B cell (primary cell): Measurements from ENCODE around the gene ENG. TPM values are rescaled to one million over a fixed set of nuclear protein-coding genes. Genes with fewer than 3 reads are reported as not detected.

ENCODE experiments used
- ATAC-seq: fragments of 200-7000 bp; cut with Tn5 transposase; one replicate; pipeline ENCODE4 v1.10.0; 2021; ENCODE audit warnings: low read depth, mild to moderate bottlenecking, moderate number of reproducible peaks, moderate library complexity
- CTCF ChIA-PET: fragments of 350-600 bp; sonication (Branson Sonifier 250); formaldehyde crosslinking; loops from one replicate; lab custom pipeline; 2021; ENCODE audit warnings: antibody characterized with exemption, inconsistent platforms; lab: Charles Lee
- POLR2A ChIA-PET: fragments of 350-600 bp; sonication (Branson Sonifier 250); formaldehyde crosslinking; loops from one replicate; lab custom pipeline; 2021; ENCODE audit warnings: antibody characterized with exemption; lab: Charles Lee
- DNase-seq: peaks from one replicate; pipeline ENCODE4 v3.0.0; 2013
- H2AFZ ChIP-seq: 2 replicates; pipeline ENCODE4 v1.6.1; 2012; ENCODE audit warnings: mild to moderate bottlenecking, low read depth, low read length; ENCODE audit not compliant: insufficient read depth, poor library complexity, severe bottlenecking
- H3K27ac ChIP-seq, 2 donors: 1 replicate in 1 of 2; 2 replicates in 1 of 2; pipeline ENCODE4 v1.5.1; 2012 to 2013; ENCODE audit warnings: low read length in 2 of 2, mild to moderate bottlenecking in 2 of 2, moderate library complexity in 1 of 2
- H3K27me3 ChIP-seq, 4 experiments: fragments of 200-600 bp in 1 of 4; sonication (generic) in 1 of 4; replicated peaks in 1 of 4; 1 replicate in 2 of 4; 2 replicates in 2 of 4; pipeline versions ENCODE4 v1.6.1 to v1.7.0; 2013 to 2016; ENCODE audit warnings: low read length in 3 of 4, mild to moderate bottlenecking in 2 of 4, mixed read lengths in 1 of 4, moderate library complexity in 1 of 4; ENCODE audit not compliant: insufficient read depth in 4 of 4, control insufficient read depth in 3 of 4; ENCODE audit errors: control extremely low read depth in 1 of 4
- H3K36me3 ChIP-seq, 2 experiments: replicated peaks in 1 of 2; 1 replicate in 1 of 2; 2 replicates in 1 of 2; pipeline versions ENCODE4 v1.6.1 to v1.7.1; 2013; ENCODE audit warnings: low read length in 1 of 2; ENCODE audit not compliant: insufficient read depth in 2 of 2, control insufficient read depth in 1 of 2; ENCODE audit errors: control extremely low read depth in 1 of 2, extremely low read depth in 1 of 2
- H3K4me1 ChIP-seq, 2 donors: fragments of 200-600 bp in 1 of 2; sonication (generic) in 1 of 2; 1 replicate in 1 of 2; 2 replicates in 1 of 2; pipeline versions ENCODE4 v1.5.1 to v1.6.1; 2013 to 2017; ENCODE audit warnings: low read length in 2 of 2; ENCODE audit not compliant: control insufficient read depth in 2 of 2, insufficient read depth in 2 of 2
- H3K4me2 ChIP-seq: replicated peaks from 2 replicates; pipeline ENCODE3; 2012; ENCODE audit warnings: mild to moderate bottlenecking, low read depth, low read length; ENCODE audit not compliant: poor library complexity, severe bottlenecking
- H3K4me3 ChIP-seq, 5 experiments: fragments of 200-600 bp in 1 of 5; sonication (generic) in 1 of 5; 1 replicate in 3 of 5; 2 replicates in 2 of 5; pipeline versions ENCODE4 v1.5.1 to v1.7.0; 2011 to 2016; ENCODE audit warnings: low read length in 4 of 5, mild to moderate bottlenecking in 4 of 5, low read depth in 2 of 5, control low read depth in 1 of 5, moderate library complexity in 1 of 5; ENCODE audit not compliant: insufficient read depth in 1 of 5; ENCODE audit errors: control extremely low read depth in 1 of 5, extremely low read depth in 1 of 5
- H3K79me2 ChIP-seq: fragments of 200-600 bp; sonication (generic); one replicate; pipeline ENCODE4 v1.6.0; 2016; ENCODE audit warnings: low read length; ENCODE audit not compliant: control insufficient read depth, insufficient read depth
- H3K9ac ChIP-seq: fragments of 200-600 bp; sonication (generic); 2 replicates; pipeline ENCODE4 v1.6.1; 2017; ENCODE audit warnings: mild to moderate bottlenecking, low read length, moderate library complexity
- H3K9me3 ChIP-seq, 3 donors: one replicate each; pipeline versions ENCODE4 v1.6.1 to v1.7.1; 2013; ENCODE audit warnings: low read length in 2 of 3; ENCODE audit not compliant: control insufficient read depth in 2 of 3, insufficient read depth in 1 of 3; ENCODE audit errors: control extremely low read depth in 1 of 3
- H4K20me1 ChIP-seq: 2 replicates; pipeline ENCODE4 v1.6.0; 2012; ENCODE audit warnings: mild to moderate bottlenecking, low read length; ENCODE audit not compliant: insufficient read depth, control insufficient read depth, poor library complexity, severe bottlenecking
- H3K27ac Mint-ChIP-seq: one replicate; pipeline ENCODE4 v1.8.0; 2021; ENCODE audit warnings: mixed read lengths
- H3K27me3 Mint-ChIP-seq: one replicate; pipeline ENCODE4 v1.8.0; 2021; ENCODE audit warnings: mixed read lengths
- H3K4me1 Mint-ChIP-seq: one replicate; pipeline ENCODE4 v1.8.0; 2021; ENCODE audit warnings: mixed read lengths
- H3K4me3 Mint-ChIP-seq: one replicate; pipeline ENCODE4 v1.8.0; 2021; ENCODE audit warnings: mixed read lengths
- H3K9me3 Mint-ChIP-seq: one replicate; pipeline ENCODE4 v1.8.0; 2022; ENCODE audit warnings: mixed read lengths; ENCODE audit not compliant: insufficient read depth
- EZH2 ChIP-seq: IDR thresholded peaks from 2 replicates; pipeline ENCODE4 v1.6.1; 2012; ENCODE audit warnings: borderline replicate concordance, low read depth, mild to moderate bottlenecking, moderate library complexity, low read length; ENCODE audit not compliant: insufficient read depth, poor library complexity, severe bottlenecking
- WGBS: methylation state at CpG from one replicate; pipeline ENCODE4 v1.1.5; 2013; ENCODE audit warnings: missing lambda C conversion rate; ENCODE audit not compliant: insufficient coverage; 5-methylcytosine and 5-hydroxymethylcytosine counted together
- intact Hi-C: fragments of 100-400 bp; cut with micrococcal nuclease; formaldehyde crosslinking; loops from one replicate; pipeline ENCODE4 v1.10.0; 2022
- polyA plus RNA-seq: library from polyadenylated mRNA; depleted of rRNA; stranded (reverse); fragments of >200 nt; gene quantifications from 2 replicates; pipeline ENCODE4 v1.2.3, GENCODE V29; 2012
- total RNA-seq, 2 donors: library from RNA; stranded (reverse); fragments of 120-200 nt in 1 of 2; gene quantifications; 1 replicate in 1 of 2; 2 replicates in 1 of 2; pipeline versions ENCODE4 v1.2.3 to v1.2.4, GENCODE V29; 2013 to 2022
- TF ChIP-seq, protein P1 (sequence below): fragments of 200-600 bp; IDR thresholded peaks from one replicate; pipeline ENCODE4 v1.8.0; 2022; ENCODE audit warnings: antibody characterized with exemption, mild to moderate bottlenecking

The ENG gene
- total and polyA plus RNA-seq, 2 donors (not counting 1 experiment from before 2014, with no cell fraction given), result 5.4 to 12.6 TPM

DNA sequence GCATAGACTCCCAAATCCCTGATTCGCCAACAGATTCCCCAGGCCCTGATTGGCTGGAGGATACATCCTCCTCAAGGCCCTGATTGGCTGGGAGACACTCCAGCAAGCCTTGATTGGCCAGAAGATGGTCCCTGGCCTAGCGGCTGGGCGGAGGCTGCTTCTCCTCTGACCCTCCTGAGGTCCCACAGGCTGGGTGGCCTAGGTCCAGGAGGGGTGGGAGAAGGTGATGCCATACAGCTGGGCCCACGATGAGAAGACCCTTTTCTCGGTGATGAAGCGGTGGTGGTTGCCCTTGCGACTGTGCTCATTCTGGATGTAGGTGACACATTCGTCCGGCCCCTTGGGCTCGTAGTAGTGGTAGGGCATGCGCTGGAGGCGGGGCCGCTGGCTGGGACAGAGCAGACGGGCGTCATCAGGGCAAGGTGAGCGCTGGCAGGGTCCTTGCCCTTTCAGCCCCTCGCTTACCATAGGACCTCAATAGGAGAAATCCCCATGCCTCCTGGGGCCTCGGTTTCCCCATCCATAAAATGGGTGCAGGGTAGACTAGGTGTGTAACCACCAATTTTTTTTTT is 32.0 kb upstream of the ENG start:
- Mint-ChIP-seq H3K27ac (peak overlapping the region; percentile 11), H3K9me3 (no peaks in the 10 kb centered on the region), H3K4me1 (peaks cover 20% of the 10 kb centered on the region), H3K4me3 (no peak overlapping the region), H3K27me3 (no peaks in the 10 kb centered on the region)
- Histone ChIP-seq H3K9me3 (no peaks in the 10 kb centered on the region), H3K4me1 (peaks cover 0 to 11% of the 10 kb centered on the region in 2 donors), H2AFZ (no peak overlapping the region), H3K27me3 (no peaks in the 10 kb centered on the region), H3K36me3 (peaks cover 0 to 35% of the 10 kb centered on the region in 2 experiments), H3K4me3 (no peak overlapping the region), H3K79me2 (no peaks in the 10 kb centered on the region), H3K9ac (no peak overlapping the region), H3K27ac (no peak overlapping the region), H3K4me2 (no peak overlapping the region), H4K20me1 (no peaks in the 10 kb centered on the region)
- intact Hi-C loops, result no loop called here
- TF ChIP-seq, protein P1, sequence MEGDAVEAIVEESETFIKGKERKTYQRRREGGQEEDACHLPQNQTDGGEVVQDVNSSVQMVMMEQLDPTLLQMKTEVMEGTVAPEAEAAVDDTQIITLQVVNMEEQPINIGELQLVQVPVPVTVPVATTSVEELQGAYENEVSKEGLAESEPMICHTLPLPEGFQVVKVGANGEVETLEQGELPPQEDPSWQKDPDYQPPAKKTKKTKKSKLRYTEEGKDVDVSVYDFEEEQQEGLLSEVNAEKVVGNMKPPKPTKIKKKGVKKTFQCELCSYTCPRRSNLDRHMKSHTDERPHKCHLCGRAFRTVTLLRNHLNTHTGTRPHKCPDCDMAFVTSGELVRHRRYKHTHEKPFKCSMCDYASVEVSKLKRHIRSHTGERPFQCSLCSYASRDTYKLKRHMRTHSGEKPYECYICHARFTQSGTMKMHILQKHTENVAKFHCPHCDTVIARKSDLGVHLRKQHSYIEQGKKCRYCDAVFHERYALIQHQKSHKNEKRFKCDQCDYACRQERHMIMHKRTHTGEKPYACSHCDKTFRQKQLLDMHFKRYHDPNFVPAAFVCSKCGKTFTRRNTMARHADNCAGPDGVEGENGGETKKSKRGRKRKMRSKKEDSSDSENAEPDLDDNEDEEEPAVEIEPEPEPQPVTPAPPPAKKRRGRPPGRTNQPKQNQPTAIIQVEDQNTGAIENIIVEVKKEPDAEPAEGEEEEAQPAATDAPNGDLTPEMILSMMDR, result no peak
- TF ChIP-seq EZH2, result no peak
- DNase-seq, result peak; percentile 4
- 97% methylated on average over 18 of the region's 18 CpGs for WGBS
- ChIA-PET CTCF (interaction anchor here (1.4 to 7.8 kb wide), 3 partner anchors 17 to 123 kb away, joined by 3 to 34 read pairs (median 5); no protein-coding TSS in a partner anchor), POLR2A (interaction anchor here (0.6 kb wide), 1 partner anchor 438 kb away, joined by 3 read pairs; no protein-coding TSS in a partner anchor)
- no peak for ATAC-seq
